Measurements from ENCODE around the gene ATP1A4.

ATP1A4 gene

GRCh38 chr1:160134791-160135572 is 16.4 kb upstream of the ATP1A4 start:
- no peaks in the 10 kb centered on the region for H3K4me1 ChIP-seq (ENCODE audit: control insufficient read depth, insufficient read depth, low read length)
- TF ChIP-seq ZNF341 (tag by site-specific recombination; IDR thresholded peaks at IDR 0.05; ENCODE audit: low read depth) (no peak), ZNF639 (tag by site-specific recombination; IDR thresholded peaks at IDR 0.05) (no peak), ZNF521 (tag by site-specific recombination; IDR thresholded peaks at IDR 0.05) (no peak), SCRT2 (tag by site-specific recombination; IDR thresholded peaks at IDR 0.05) (no peak), GLIS2 (tag by site-specific recombination; IDR thresholded peaks at IDR 0.05) (no peak), KLF17 (tag by site-specific recombination; IDR thresholded peaks at IDR 0.05) (no peak), GLI4 (tag by site-specific recombination; IDR thresholded peaks at IDR 0.05) (no peak), ZNF354C (tag by site-specific recombination; IDR thresholded peaks at IDR 0.05; ENCODE audit: borderline replicate concordance, low read depth) (no peak), ZNF629 (tag by site-specific recombination; IDR thresholded peaks at IDR 0.05) (no peak), ZNF658 (tag by site-specific recombination; IDR thresholded peaks at IDR 0.05) (no peak), ZNF624 (tag by site-specific recombination; IDR thresholded peaks at IDR 0.05) (no peak), ZNF121 (tag by site-specific recombination; IDR thresholded peaks at IDR 0.05) (no peak), ZNF654 (tag by site-specific recombination; IDR thresholded peaks at IDR 0.05; ENCODE audit: low read depth) (no peak), ZNF140 (tag by site-specific recombination; IDR thresholded peaks at IDR 0.05) (no peak), ZNF561 (tag by site-specific recombination; IDR thresholded peaks at IDR 0.05; ENCODE audit: borderline replicate concordance) (no peak), ZNF423 (tag by site-specific recombination; IDR thresholded peaks at IDR 0.05) (no peak), ZNF146 (tag by site-specific recombination; IDR thresholded peaks at IDR 0.05) (no peak), ZNF558 (tag by site-specific recombination; IDR thresholded peaks at IDR 0.05) (no peak), ZBTB6 (tag by site-specific recombination; IDR thresholded peaks at IDR 0.05) (no peak), RBAK (tag by site-specific recombination; IDR thresholded peaks at IDR 0.05) (no peak)
- ChIA-PET POLR2A (no interaction called here), CTCF (no interaction called here)
- no peaks in the 10 kb centered on the region for H3K9me3 ChIP-seq (ENCODE audit: control insufficient read depth, insufficient read depth, low read depth, low read length)
- H3K36me3 ChIP-seq (ENCODE audit: control insufficient read depth in 2 of 2, insufficient read depth in 1 of 2, low read length in 2 of 2): no peaks in the 10 kb centered on the region
- no peak overlapping the region for H3K4me3 ChIP-seq (ENCODE audit: low read depth, low read length)
- H3K27ac ChIP-seq (ENCODE audit: extremely low read depth, low read depth, low read length): no peak overlapping the region

GRCh38 chr1:160136121-160136925 is 15.1 kb upstream of the ATP1A4 start:
- ChIA-PET CTCF (interaction anchor here (0.5 kb wide), 1 partner anchor 56 kb away, joined by 3 read pairs; no protein-coding TSS in a partner anchor), POLR2A (no interaction called here)
- Histone ChIP-seq H3K4me3 (ENCODE audit: low read depth, low read length) (no peak overlapping the region), H3K36me3 (ENCODE audit: control insufficient read depth in 2 of 2, insufficient read depth in 1 of 2, low read length in 2 of 2) (no peaks in the 10 kb centered on the region), H3K4me1 (ENCODE audit: control insufficient read depth, insufficient read depth, low read length) (no peaks in the 10 kb centered on the region), H3K27ac (ENCODE audit: extremely low read depth, low read depth, low read length) (no peak overlapping the region), H3K9me3 (ENCODE audit: control insufficient read depth, insufficient read depth, low read depth, low read length) (no peaks in the 10 kb centered on the region)
- TF ChIP-seq INSM2 (tag by site-specific recombination; IDR thresholded peaks at IDR 0.05) (no peak), ZNF202 (tag by site-specific recombination; IDR thresholded peaks at IDR 0.05; ENCODE audit: borderline replicate concordance) (no peak), ZNF133 (tag by site-specific recombination; IDR thresholded peaks at IDR 0.05) (no peak), WT1 (tag by site-specific recombination; IDR thresholded peaks at IDR 0.05) (no peak), GLIS1 (tag by site-specific recombination; IDR thresholded peaks at IDR 0.05) (no peak), ZNF704 (tag by site-specific recombination; IDR thresholded peaks at IDR 0.05) (no peak), OSR2 (tag by site-specific recombination; IDR thresholded peaks at IDR 0.05) (no peak), ZNF426 (tag by site-specific recombination; IDR thresholded peaks at IDR 0.05) (no peak)
